Body of pancreas (tissue), 4 donors: Measurements from ENCODE around the gene DNAJB12. TPM values are rescaled to one million over a fixed set of nuclear protein-coding genes. Genes with fewer than 3 reads are reported as not detected.
"Not testable (repeated sequence)": the region's sequence is repeated elsewhere in the genome, so short reads cannot be mapped to it uniquely, and the experiment has no call there.

Experiments
- ATAC-seq: fragments of 150-250 bp; one replicate; pipeline ENCODE4 v1.9.1; 2016
- DNase-seq, 4 donors: peaks; one replicate each; pipeline ENCODE4 v3.0.0-alpha.2; 2019
- H3K27ac ChIP-seq, 4 donors: fragments of 200-600 bp; sonication (generic); 1 replicate in 3 of 4; 2 replicates in 1 of 4; pipeline versions ENCODE4 v1.5.1 to v1.6.1; 2016 to 2019; ENCODE audit warnings: mild to moderate bottlenecking in 1 of 4, mixed read lengths in 1 of 4, moderate library complexity in 1 of 4
- H3K27me3 ChIP-seq, 2 donors: fragments of 200-600 bp; sonication (generic); one replicate each; pipeline ENCODE4 v1.6.0; 2016; ENCODE audit warnings: mild to moderate bottlenecking in 1 of 2
- H3K36me3 ChIP-seq, 2 donors: fragments of 200-600 bp; sonication (generic); replicated peaks in 1 of 2; 2 replicates each; pipeline ENCODE4 v1.5.1; 2016; ENCODE audit warnings: low read depth in 2 of 2; ENCODE audit not compliant: insufficient read depth in 1 of 2
- H3K4me1 ChIP-seq: fragments of 200-600 bp; sonication (generic); one replicate; pipeline ENCODE4 v1.6.0; 2016
- H3K4me3 ChIP-seq, 2 donors: fragments of 200-600 bp; sonication (generic); 1 replicate in 1 of 2; 2 replicates in 1 of 2; pipeline ENCODE4 v1.5.1; 2016 to 2019
- H3K9me3 ChIP-seq, 3 donors: fragments of 200-600 bp; sonication (generic); 1 replicate in 2 of 3; 2 replicates in 1 of 3; pipeline ENCODE4 v1.5.1; 2016
- CTCF ChIP-seq, 7 experiments: fragments of 450-650 bp in 4 of 7; fragments of 200-600 bp in 3 of 7; sonication (generic) in 3 of 7; IDR thresholded peaks; one replicate each; pipeline ENCODE4 v1.5.1; 2016 to 2019; ENCODE audit warnings: antibody characterized with exemption in 7 of 7
- POLR2A ChIP-seq, 3 donors: fragments of 450-650 bp; IDR thresholded peaks; one replicate each; pipeline ENCODE4 v1.6.1; 2016; ENCODE audit warnings: antibody characterized with exemption in 3 of 3, mild to moderate bottlenecking in 2 of 3
- WGBS, 2 donors: methylation state at CpG; one replicate each; pipeline ENCODE4 v1.1.5; 2017; 5-methylcytosine and 5-hydroxymethylcytosine counted together
- intact Hi-C: fragments of 100-400 bp; cut with DNase I; formaldehyde crosslinking; loops from one replicate; pipeline ENCODE4 v1.15.1; 2023
- total RNA-seq, 2 donors: library from RNA; depleted of rRNA; stranded (reverse); fragments of >200 nt; gene quantifications; one replicate each; pipeline ENCODE4 v1.1.0, GENCODE V29; 2016

The DNAJB12 gene
- total RNA-seq, 2 donors from 2014 or later: 19.2 to 24.1 TPM

DNA sequence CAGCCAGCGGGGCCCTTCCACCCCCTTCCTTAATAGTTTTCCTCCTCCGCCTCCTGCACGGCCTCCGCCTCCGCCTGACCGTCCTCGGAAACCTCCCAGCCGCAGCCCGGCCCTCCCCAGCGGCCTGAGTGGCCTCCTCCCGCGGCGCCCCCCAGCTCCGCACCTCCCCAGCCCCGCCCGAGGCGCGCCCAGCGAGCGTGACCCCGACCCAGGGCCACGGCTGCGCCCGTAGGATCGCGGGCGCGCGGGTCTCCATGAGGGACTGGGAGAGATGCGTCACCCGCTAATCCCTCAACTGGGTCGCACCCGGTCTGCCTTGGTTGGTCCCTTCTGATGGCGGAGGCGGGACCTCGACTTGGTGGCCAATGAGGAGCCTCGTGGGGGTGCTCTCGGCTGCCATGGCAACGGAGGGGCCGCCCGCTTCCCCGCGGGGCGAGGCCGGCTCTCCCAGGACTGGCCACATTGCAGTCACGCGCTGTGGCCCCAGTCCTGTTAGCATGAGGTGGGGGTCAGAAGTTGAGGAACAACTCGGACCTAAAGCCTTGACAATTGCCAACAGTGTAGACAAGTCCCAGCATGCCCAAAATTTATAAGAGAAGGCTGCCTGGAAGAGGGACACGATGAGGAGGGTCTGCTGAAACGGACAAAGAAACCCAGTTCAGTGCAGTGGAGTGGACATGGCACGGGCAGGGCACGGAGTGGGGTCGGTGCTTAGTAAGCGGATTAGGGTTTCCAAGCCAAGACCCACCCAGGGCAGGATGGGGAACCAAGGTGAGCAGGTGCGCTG lies 56.7 kb downstream of the DNAJB12 start:
- ATAC-seq (peak; percentile 95), DNase-seq (peak; percentile 94 to 98 (median 97))
- no peaks in the 10 kb centered on the region for H3K36me3 ChIP-seq
- peak in 1 of 7 experiments; percentile 8 for TF ChIP-seq CTCF (IDR thresholded peaks at IDR 0.05)
- peak; percentile 72 to 81 (median 80) for TF ChIP-seq POLR2A (IDR thresholded peaks at IDR 0.05)
- H3K27ac ChIP-seq: peak overlapping the region; percentile 74 to 95 (median 90)
- H3K27me3 ChIP-seq: no peaks in the 10 kb centered on the region
- peaks cover 32% of the 10 kb centered on the region for H3K4me1 ChIP-seq
- H3K4me3 ChIP-seq: peak overlapping the region; percentile 20 to 42
- intact Hi-C loops: no loop called here
- H3K9me3 ChIP-seq: no peaks in the 10 kb centered on the region
- 12 to 66% methylated on average over 10 to 51 of the region's 55 CpGs for WGBS, 2 donors

GRCh38 chr10:72297281-72297804 lies 57.4 kb downstream of the DNAJB12 start:
- no peaks in the 10 kb centered on the region for H3K36me3 ChIP-seq
- intact Hi-C loops: no loop called here
- no peak for TF ChIP-seq CTCF (IDR thresholded peaks at IDR 0.05)
- peak in 2 of 3 donors; percentile 54 to 63 for TF ChIP-seq POLR2A (IDR thresholded peaks at IDR 0.05)
- peak overlapping the region; percentile 20 to 42 for H3K4me3 ChIP-seq
- no peaks in the 10 kb centered on the region for H3K9me3 ChIP-seq
- peak overlapping the region; percentile 74 to 95 (median 90) for H3K27ac ChIP-seq
- H3K27me3 ChIP-seq: no peaks in the 10 kb centered on the region
- peak; percentile 68 to 89 (median 72) for DNase-seq
- ATAC-seq: peak; percentile 39
- H3K4me1 ChIP-seq: peaks cover 38% of the 10 kb centered on the region
- 9 to 20% methylated on average over 19 to 30 of the region's 30 CpGs for WGBS, 2 donors

- DNase-seq, H3K27me3 ChIP-seq, intact Hi-C loops, ATAC-seq, H3K9me3 ChIP-seq, H3K36me3 ChIP-seq, H3K4me3 ChIP-seq: not testable (repeated sequence)
- Histone ChIP-seq H3K4me1 (peaks cover 42% of the 10 kb centered on the region), H3K27ac (peak overlapping the region in 3 of 4 donors; percentile 86 to 95 (median 93))
- 71 to 79% methylated on average over 18 to 19 of the region's 19 CpGs for WGBS, 2 donors
- peak in 1 of 3 donors; percentile 3 for TF ChIP-seq POLR2A (IDR thresholded peaks at IDR 0.05)
Measured at GRCh38 chr10:72296829-72297280, 57.9 kb downstream of the DNAJB12 start.

GRCh38 chr10:72295330-72295910 lies 59.3 kb downstream of the DNAJB12 start:
- no peaks in the 10 kb centered on the region for H3K36me3 ChIP-seq
- WGBS, 2 donors: 84 to 92% methylated on average over 7 to 8 of the region's 8 CpGs
- no peaks in the 10 kb centered on the region for H3K27me3 ChIP-seq
- peak overlapping the region in 2 of 4 donors; percentile 93 to 95 for H3K27ac ChIP-seq
- no peak overlapping the region for H3K4me3 ChIP-seq
- no peaks in the 10 kb centered on the region for H3K9me3 ChIP-seq
- TF ChIP-seq CTCF (IDR thresholded peaks at IDR 0.05) (no peak), POLR2A (IDR thresholded peaks at IDR 0.05) (no peak)
- no peak for DNase-seq
- intact Hi-C loops: no loop called here
- H3K4me1 ChIP-seq: peaks cover 44% of the 10 kb centered on the region
- no peak for ATAC-seq

GRCh38 chr10:72292223-72292691 lies 62.5 kb downstream of the DNAJB12 start:
- Histone ChIP-seq H3K9me3 (no peaks in the 10 kb centered on the region), H3K27me3 (no peaks in the 10 kb centered on the region), H3K4me1 (peaks cover 30% of the 10 kb centered on the region), H3K27ac (peak overlapping the region; percentile 2 to 76 (median 66)), H3K4me3 (no peak overlapping the region), H3K36me3 (no peaks in the 10 kb centered on the region)
- ATAC-seq (peak; percentile 82), DNase-seq (peak; percentile 59 to 83 (median 72))
- 50 to 57% methylated on average over 5 to 6 of the region's 6 CpGs for WGBS, 2 donors
- TF ChIP-seq POLR2A (IDR thresholded peaks at IDR 0.05) (peak in 2 of 3 donors; percentile 54 to 58), CTCF (IDR thresholded peaks at IDR 0.05) (no peak)
- intact Hi-C loops: no loop called here
